Right lobe of liver (tissue), 6 donors: Measurements from ENCODE around the gene TTC7B. TPM values are rescaled to one million over a fixed set of nuclear protein-coding genes. Genes with fewer than 3 reads are reported as not detected.

ENCODE experiments used
- ATAC-seq, 4 donors: fragments of 200-7000 bp; cut with Tn5 transposase; one replicate each; pipeline ENCODE4 v1.9.1; 2020; ENCODE audit warnings: mild to moderate bottlenecking in 4 of 4, moderate library complexity in 4 of 4
- DNase-seq, 3 donors: peaks; one replicate each; pipeline ENCODE4 v3.0.0-alpha.2; 2020
- H3K27ac ChIP-seq, 3 donors: fragments of 200-600 bp; one replicate each; pipeline ENCODE4 v1.8.0; 2022
- H3K27me3 ChIP-seq, 2 donors: fragments of 200-600 bp; one replicate each; pipeline ENCODE4 v1.8.0; 2022
- H3K36me3 ChIP-seq, 4 donors: fragments of 200-600 bp; sonication (generic) in 1 of 4; one replicate each; pipeline versions ENCODE4 v1.5.1 to v1.8.0; 2017 to 2022; ENCODE audit warnings: control low read depth in 1 of 4
- H3K4me1 ChIP-seq, 4 donors: fragments of 200-600 bp; sonication (generic) in 1 of 4; one replicate each; pipeline versions ENCODE4 v1.5.1 to v1.8.0; 2017 to 2022; ENCODE audit warnings: control low read depth in 1 of 4
- H3K4me3 ChIP-seq, 3 donors: fragments of 200-600 bp; one replicate each; pipeline ENCODE4 v1.8.0; 2022
- H3K9me3 ChIP-seq, 4 donors: fragments of 200-600 bp; sonication (generic) in 1 of 4; one replicate each; pipeline versions ENCODE4 v1.5.1 to v1.8.0; 2017 to 2022; ENCODE audit warnings: control low read depth in 1 of 4
- POLR2A ChIP-seq: fragments of 450-650 bp; IDR thresholded peaks from one replicate; pipeline ENCODE4 v1.6.1; 2017; ENCODE audit warnings: antibody characterized with exemption, mild to moderate bottlenecking
- WGBS: methylation state at CpG from one replicate; pipeline ENCODE4 v1.1.6; 2018; ENCODE audit warnings: low coverage, low lambda C conversion rate; ENCODE audit not compliant: insufficient coverage; ENCODE audit errors: missing lambda C conversion rate; 5-methylcytosine and 5-hydroxymethylcytosine counted together
- intact Hi-C, 2 donors: fragments of 100-400 bp; cut with DNase I; formaldehyde crosslinking; loops; one replicate each; pipeline versions ENCODE4 v1.11.2 to v1.14.1; 2022
- total RNA-seq, 6 experiments: library from RNA; depleted of rRNA in 2 of 6; stranded (reverse); fragments of >200 nt in 2 of 6; fragmentation: NEBNext Ultra II Directional in 3 of 6; extraction: Animal tissue kit (Norgen Biotek cat#: 25700) in 3 of 6; gene quantifications; one replicate each; pipeline versions ENCODE4 v1.1.0 to v1.2.4, GENCODE V29; 2016 to 2023
- TF ChIP-seq, protein P1 (sequence below), 4 donors: fragments of 200-600 bp in 3 of 4; fragments of 450-650 bp in 1 of 4; IDR thresholded peaks; one replicate each; pipeline versions ENCODE4 v1.5.1 to v1.8.0; 2016 to 2022; ENCODE audit warnings: antibody characterized with exemption in 4 of 4, mild to moderate bottlenecking in 2 of 4
- donor health status: DM: no; HTN: yes; CAD: no.
- donor health status: DM: no; HTN: no; CAD: no.
- donor health status: DM: no; HTN: no; CAD: no.
- donor health status: DM: no; HTN: yes; CAD: no.
- donor health status: DM: no; HTN: yes; CAD: no.

The TTC7B gene
- total RNA-seq, 6 experiments from 2014 or later: 18.4 to 56.1 (median 37.5) TPM

DNA sequence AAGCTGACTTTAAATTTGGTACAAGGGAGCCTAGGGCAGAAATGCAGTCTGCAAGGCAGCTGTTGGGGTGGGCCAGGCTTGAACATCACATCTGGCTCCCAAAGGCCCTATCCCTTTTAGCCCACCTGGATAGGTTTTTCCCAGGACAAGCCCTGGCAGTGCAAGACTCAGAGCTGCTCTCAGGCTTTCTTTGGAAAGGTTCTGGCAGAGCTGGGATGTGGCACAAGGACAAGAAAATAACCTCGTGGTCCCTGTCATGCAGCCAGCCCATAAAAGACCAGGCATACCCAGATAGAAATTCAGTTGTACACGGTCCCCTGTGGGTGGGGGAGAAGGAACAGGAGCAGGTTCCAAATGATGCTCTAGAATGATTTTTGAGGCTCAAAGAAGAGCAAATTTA is 206.9 kb downstream of the TTC7B start:
- H3K4me3 ChIP-seq: no peak overlapping the region
- no peak for ATAC-seq
- intact Hi-C loops: no loop called here
- TF ChIP-seq, protein P1, sequence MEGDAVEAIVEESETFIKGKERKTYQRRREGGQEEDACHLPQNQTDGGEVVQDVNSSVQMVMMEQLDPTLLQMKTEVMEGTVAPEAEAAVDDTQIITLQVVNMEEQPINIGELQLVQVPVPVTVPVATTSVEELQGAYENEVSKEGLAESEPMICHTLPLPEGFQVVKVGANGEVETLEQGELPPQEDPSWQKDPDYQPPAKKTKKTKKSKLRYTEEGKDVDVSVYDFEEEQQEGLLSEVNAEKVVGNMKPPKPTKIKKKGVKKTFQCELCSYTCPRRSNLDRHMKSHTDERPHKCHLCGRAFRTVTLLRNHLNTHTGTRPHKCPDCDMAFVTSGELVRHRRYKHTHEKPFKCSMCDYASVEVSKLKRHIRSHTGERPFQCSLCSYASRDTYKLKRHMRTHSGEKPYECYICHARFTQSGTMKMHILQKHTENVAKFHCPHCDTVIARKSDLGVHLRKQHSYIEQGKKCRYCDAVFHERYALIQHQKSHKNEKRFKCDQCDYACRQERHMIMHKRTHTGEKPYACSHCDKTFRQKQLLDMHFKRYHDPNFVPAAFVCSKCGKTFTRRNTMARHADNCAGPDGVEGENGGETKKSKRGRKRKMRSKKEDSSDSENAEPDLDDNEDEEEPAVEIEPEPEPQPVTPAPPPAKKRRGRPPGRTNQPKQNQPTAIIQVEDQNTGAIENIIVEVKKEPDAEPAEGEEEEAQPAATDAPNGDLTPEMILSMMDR (IDR thresholded peaks at IDR 0.05): no peak
- no peak for TF ChIP-seq POLR2A
- H3K4me1 ChIP-seq: no peaks in the 10 kb centered on the region
- 53% methylated on average over 2 of the region's 2 CpGs for WGBS
- H3K27ac ChIP-seq: no peak overlapping the region
- no peak for DNase-seq
- H3K27me3 ChIP-seq: no peaks in the 10 kb centered on the region
- H3K9me3 ChIP-seq: no peaks in the 10 kb centered on the region
- H3K36me3 ChIP-seq: no peaks in the 10 kb centered on the region

DNA sequence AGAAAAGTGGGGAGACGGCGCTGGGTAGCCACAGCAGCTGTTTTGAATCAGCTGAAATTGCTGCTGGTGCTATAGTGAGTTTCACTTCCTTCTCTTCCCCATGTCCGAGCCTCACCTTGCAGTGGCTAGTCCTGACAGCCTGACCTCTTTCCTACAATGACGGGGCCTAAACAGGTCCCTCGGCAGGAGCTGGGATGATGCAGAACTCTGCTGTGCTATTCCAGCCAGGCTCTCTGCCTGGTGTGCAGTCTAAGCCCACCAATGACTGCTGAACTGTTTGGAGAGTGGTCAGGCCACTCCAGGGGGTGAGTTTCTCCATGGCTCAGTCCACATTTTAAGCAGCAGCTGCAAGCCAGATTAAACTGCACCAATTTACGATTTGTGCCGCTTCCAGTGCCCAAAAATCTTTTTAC is 207.3 kb downstream of the TTC7B start:
- 63% methylated on average over 1 of the region's 7 CpGs for WGBS
- no peaks in the 10 kb centered on the region for H3K36me3 ChIP-seq
- DNase-seq (no peak), ATAC-seq (peak in 1 of 4 donors; percentile 48)
- intact Hi-C loops: no loop called here
- TF ChIP-seq POLR2A: no peak
- H3K4me3 ChIP-seq: no peak overlapping the region
- no peaks in the 10 kb centered on the region for H3K27me3 ChIP-seq
- no peaks in the 10 kb centered on the region for H3K9me3 ChIP-seq
- H3K27ac ChIP-seq: no peak overlapping the region
- no peaks in the 10 kb centered on the region for H3K4me1 ChIP-seq

DNA sequence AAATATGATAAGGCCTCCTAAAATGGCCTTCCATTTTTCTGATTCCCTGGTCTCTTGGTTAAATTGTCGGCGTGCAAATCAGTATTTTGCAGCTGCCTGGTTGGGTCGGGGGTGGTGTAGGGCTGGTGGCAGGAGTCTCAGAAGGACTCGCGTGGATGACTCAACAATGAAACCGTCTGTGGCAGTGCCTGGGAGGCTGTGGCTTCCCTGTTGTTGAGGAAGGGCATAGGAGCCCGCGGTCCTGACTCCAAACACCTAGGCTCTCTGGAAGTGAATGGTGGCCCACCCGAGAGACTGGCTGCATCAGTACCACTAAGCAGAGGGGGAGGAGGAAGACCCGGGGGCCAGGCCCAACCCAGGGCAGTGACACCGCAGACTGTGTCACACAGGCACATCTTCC is 207.9 kb downstream of the TTC7B start:
- no peak overlapping the region for H3K4me3 ChIP-seq
- H3K9me3 ChIP-seq: no peaks in the 10 kb centered on the region
- H3K36me3 ChIP-seq: no peaks in the 10 kb centered on the region
- H3K27ac ChIP-seq: no peak overlapping the region
- ATAC-seq (no peak), DNase-seq (no peak)
- 90% methylated on average over 7 of the region's 11 CpGs for WGBS
- H3K27me3 ChIP-seq: no peaks in the 10 kb centered on the region
- no peak for TF ChIP-seq POLR2A
- intact Hi-C loops: no loop called here
- H3K4me1 ChIP-seq: no peaks in the 10 kb centered on the region

DNA sequence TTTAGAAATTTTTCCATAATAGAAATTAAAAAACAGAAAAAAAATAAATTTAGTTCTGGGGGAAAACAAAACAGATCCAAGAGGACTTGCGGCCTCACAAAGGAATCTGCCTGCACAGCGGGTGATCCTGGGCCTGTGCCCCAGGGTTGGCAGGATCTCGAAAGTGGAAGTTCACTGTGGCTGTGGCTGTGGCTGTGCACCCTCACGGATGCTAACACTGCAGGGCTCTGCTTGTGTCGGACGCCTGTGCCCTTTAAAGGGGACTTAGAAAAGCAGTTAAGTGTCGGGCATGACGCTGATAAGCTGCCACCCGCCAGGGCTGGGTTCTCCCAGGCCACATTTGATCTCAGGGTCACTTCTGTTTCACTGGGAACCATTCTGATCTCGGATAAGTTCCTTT is 209.1 kb downstream of the TTC7B start:
- DNase-seq: no peak
- peak in 2 of 4 donors; percentile 28 to 48 for ATAC-seq

DNA sequence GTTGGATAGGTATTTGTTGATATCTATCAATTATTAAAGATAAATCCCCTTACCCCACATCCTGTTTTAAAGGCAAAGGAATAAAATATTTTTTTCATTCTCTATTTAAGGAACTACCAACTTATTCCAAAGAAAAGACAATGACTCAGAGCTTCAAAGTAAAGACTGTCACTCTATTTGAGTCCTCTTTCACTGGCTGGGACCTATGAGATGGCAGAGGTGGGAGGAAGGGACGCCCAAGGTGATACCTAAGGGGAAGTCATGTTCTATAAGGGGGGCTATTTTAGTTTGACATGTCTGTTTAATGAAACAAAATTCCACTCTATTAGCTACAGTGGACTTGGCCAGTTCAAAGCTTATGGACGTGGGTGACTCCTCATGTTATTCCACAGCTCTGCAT is 209.8 kb downstream of the TTC7B start:
- WGBS: 78% methylated on average over 2 of the region's 2 CpGs
- no peak overlapping the region for H3K4me3 ChIP-seq
- no peak for DNase-seq
- H3K27me3 ChIP-seq: no peaks in the 10 kb centered on the region
- H3K4me1 ChIP-seq: no peaks in the 10 kb centered on the region
- ATAC-seq: no peak
- TF ChIP-seq, protein P1 (IDR thresholded peaks at IDR 0.05): no peak
- TF ChIP-seq POLR2A: no peak
- no peaks in the 10 kb centered on the region for H3K9me3 ChIP-seq
- H3K27ac ChIP-seq: no peak overlapping the region
- no peaks in the 10 kb centered on the region for H3K36me3 ChIP-seq
- intact Hi-C loops: no loop called here

More for the DNA sequence above, 209.1 kb downstream of the TTC7B start:
- Histone ChIP-seq H3K27ac (no peak overlapping the region), H3K9me3 (no peaks in the 10 kb centered on the region), H3K27me3 (no peaks in the 10 kb centered on the region), H3K36me3 (no peaks in the 10 kb centered on the region), H3K4me1 (no peaks in the 10 kb centered on the region), H3K4me3 (no peak overlapping the region)
- intact Hi-C loops: no loop called here
- no peak for TF ChIP-seq POLR2A
- TF ChIP-seq, protein P1 (IDR thresholded peaks at IDR 0.05): no peak
- 84% methylated on average over 7 of the region's 10 CpGs for WGBS

DNA sequence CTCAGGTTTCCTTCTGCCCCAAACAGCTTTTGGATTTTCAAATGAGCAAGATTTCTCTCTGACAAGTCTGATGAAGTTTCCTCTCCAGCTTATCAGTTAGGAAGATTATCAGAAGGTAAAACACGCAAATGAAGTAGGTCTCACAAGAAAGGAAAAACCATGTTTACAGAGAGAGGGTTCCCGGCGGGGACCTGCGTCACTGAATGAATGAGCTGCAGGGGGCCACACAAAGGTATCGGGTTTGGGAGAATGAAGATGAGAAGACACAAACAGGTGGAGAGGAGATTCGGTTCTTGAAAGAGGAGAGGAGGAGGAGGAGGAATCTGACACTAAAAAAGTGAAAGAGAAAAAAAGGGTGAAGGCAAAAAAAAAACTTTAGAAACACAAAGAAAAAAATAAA is 210.8 kb downstream of the TTC7B start:
- Histone ChIP-seq H3K9me3 (no peaks in the 10 kb centered on the region), H3K4me1 (no peaks in the 10 kb centered on the region), H3K4me3 (no peak overlapping the region), H3K27ac (no peak overlapping the region), H3K27me3 (no peaks in the 10 kb centered on the region), H3K36me3 (no peaks in the 10 kb centered on the region)
- WGBS: 65% methylated on average over 6 of the region's 6 CpGs
- DNase-seq: no peak
- TF ChIP-seq, protein P1 (IDR thresholded peaks at IDR 0.05): no peak
- TF ChIP-seq POLR2A: no peak
- intact Hi-C loops: no loop called here
- ATAC-seq: no peak
